Skin of body (tissue), 2 donors: ENCODE results near the gene HPSE2. TPM values are rescaled to one million over a fixed set of nuclear protein-coding genes. Genes with fewer than 3 reads are reported as not detected.
"Not testable (repeated sequence)": the region's sequence is repeated elsewhere in the genome, so short reads cannot be mapped to it uniquely, and the experiment has no call there.

Experiments
- DNase-seq: peaks from one replicate; lab custom pipeline; 2025; lab: John Stamatoyannopoulos, UW
- total RNA-seq: library from RNA; depleted of rRNA; stranded (reverse); fragments of >200 nt; gene quantifications from one replicate; pipeline ENCODE4 v1.2.3, GENCODE V29; 2014

The HPSE2 gene
- total RNA-seq, 1 donor from 2014 or later = 3.1 TPM

DNA sequence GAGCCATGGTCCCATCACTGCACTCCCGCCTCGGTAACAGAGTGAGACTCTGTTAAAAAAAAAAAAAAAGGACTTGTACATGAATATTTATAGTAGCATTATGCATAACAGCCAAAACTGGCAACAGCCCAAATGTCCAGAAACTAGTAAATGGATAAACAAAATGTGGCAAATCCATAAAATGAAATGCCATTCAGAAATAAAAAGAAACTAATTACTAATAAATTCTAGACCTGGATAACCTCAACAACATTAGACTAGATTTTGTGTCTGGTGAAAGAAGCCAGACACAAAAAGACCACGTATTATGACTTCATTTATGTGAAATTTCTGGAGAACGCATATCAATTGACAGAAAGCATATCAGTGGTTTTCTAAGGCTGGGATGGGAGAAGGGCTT is 74.5 kb downstream of the HPSE2 start:
- DNase-seq = no peak

GRCh38 chr10:99143651-99144050 is 92.0 kb downstream of the HPSE2 start:
- no peak for DNase-seq

GRCh38 chr10:99143011-99143410 is 92.6 kb downstream of the HPSE2 start:
- no peak for DNase-seq

DNA sequence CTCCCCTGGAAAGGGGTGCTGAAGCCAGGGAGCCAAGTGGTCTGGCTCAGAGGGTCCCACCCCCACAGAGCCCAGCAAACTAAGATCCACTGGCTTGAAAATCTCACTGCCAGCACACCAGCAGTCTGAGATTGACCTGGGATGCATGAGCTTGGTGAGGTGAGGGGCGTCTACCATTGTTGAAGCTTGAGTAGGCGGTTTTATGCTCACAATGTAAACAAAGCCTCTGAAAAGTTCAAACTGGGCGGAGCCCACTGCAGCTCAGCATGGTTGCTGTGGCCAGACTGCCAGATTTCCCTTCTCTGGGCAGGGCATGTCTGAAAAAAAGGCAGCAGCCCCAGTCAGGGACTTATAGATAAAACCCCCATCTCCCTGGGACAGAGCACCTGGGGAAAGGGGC is 102.8 kb downstream of the HPSE2 start:
- not testable (repeated sequence) for DNase-seq

- DNase-seq = no peak
These were observed 109.8 kb downstream of the HPSE2 start for GRCh38 chr10:99125879-99126278.

- no peak for DNase-seq
These were observed 111.3 kb downstream of the HPSE2 start for GRCh38 chr10:99124376-99124775.

GRCh38 chr10:99123851-99124250 is 111.8 kb downstream of the HPSE2 start:
- no peak for DNase-seq

DNA sequence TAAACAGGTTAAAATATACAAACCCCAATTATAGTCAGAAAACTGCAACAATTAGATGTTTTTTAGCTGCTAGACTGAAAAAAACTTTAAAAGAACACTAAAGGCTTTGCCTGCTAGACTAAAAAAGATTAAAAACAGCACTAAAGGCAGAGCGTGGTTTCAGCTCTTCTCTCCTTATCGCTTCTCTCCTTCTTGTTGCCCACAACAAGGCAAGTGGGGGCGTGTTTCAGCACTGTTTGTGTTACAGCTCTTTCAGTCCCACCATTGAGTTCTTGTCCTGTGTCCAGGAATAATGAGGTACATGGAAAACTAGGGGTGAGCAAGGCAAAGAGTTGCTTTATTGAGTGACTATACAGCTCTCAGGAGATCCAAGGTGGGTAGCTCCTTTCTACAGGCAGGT is 112.3 kb downstream of the HPSE2 start:
- no peak for DNase-seq

DNA sequence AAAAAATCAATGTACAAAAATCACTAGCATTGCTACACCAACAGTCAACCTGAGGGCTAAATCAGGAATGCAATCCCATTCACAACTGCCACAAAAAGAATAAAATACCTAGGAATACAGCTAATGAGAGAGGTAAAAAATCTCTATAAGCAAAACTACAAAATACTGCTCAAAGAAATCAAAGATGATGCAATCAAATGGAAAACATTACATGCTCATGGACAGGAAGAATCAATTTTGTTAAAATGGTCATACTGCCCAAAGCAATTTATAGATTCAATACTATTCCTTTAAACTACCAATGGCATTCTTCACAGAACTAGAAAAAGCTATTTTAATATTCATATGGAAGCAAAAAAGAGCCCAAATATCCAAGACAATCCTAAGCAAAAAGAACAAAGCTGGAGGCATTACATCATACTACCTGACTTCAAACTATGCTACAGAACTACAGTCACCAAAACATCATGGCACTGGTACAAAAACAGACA is 116.3 kb downstream of the HPSE2 start:
- DNase-seq = no peak

DNA sequence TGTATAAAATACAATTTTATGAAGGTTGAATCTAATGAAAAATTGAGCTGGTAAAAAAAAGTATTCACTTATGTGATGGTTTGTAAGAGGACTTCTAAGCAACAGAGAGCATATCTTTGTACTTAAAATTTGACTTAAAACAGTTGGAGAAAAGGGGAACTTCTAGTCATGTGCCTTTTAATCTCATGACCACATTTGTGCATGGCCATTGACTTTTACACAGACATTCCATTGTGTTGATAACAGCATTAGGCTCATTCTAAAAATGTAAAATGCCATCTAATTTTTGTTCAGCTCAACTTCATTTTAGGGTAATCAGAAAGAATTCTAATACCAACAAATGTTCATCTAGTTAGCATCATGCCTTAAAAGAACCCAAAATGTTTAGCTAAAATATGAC is 119.9 kb downstream of the HPSE2 start:
- DNase-seq = no peak

DNA sequence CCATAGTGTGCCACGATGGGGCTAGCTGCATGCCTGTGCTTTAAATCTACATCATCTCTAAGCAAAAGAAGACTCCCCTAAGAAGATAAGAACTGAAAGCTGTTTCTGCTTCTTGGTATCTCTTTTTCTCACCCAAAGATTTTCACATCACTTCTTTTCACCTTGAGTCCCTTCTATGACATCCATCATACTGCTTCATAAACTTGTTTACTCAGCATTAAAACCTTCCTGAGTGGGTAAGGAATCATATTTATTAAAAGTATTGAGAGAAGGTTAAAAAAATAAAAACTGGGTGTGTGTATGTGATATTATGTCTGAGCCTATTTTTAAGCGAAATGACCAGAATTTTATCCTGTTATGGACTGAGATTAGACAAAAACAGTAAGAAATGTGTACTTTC is 150.3 kb downstream of the HPSE2 start:
- DNase-seq = no peak

GRCh38 chr10:99084161-99084560 is 151.5 kb downstream of the HPSE2 start:
- DNase-seq = no peak

- no peak for DNase-seq
These were observed 155.2 kb downstream of the HPSE2 start for GRCh38 chr10:99080275-99080945.

GRCh38 chr10:99062591-99062990 is 173.1 kb downstream of the HPSE2 start:
- DNase-seq = no peak

- no peak for DNase-seq
These were observed 176.9 kb downstream of the HPSE2 start for GRCh38 chr10:99058762-99059161.

DNA sequence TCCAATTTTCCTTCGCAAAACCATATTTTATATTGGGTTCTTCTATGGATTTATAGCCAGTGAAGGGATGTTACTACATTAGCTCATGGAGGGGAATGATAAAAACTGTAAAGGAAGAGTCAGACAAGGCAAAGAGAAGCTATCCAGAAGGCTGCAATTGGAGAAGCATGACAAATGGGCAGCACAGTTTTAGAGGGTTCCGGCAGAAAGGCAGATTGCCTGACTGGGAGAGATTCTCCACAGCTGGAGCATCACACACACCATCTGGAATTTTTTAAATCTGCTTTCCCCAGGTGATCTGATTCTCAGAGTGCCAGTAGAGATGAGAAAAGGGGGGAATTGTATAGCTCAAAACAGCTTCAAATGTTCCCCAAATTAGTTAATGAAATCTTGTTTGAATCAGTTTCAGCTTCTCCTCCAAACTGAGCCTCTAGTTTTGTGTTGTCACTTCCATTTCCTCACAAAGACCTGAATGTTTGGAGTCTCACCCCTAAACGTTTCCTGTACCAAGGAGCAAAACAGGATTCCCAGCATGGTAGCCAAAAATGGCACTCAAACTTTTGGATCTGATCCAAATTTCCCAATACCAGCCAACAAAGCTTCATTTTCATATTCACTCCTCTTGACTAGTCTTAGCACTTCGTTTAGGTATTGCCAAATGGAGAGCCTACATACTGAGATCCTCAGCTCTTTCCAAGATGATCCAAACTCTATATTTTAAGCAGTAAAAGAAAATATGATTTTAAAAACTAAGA is 177.5 kb downstream of the HPSE2 start:
- no peak for DNase-seq

DNA sequence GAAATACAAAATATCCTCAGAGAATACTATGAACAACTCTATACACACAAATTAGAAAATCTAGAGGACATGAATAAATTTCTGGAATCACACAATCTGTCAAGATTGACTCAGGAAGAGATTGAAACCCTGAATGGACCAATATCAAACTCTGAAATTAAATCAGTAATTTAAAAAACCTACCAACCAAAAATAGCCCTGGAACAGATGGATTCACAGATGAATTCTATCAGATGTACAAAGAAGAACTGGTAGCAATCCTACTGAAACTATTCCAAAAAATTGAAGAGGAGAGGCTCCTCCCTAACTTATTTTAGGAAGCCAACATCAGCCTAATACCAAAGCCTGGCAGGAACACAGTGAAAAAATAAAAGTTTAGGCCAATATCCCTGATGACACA is 190.0 kb downstream of the HPSE2 start:
- no peak for DNase-seq

GRCh38 chr10:99042051-99042771 is 193.4 kb downstream of the HPSE2 start:
- no peak for DNase-seq

GRCh38 chr10:99041468-99041867 is 194.2 kb downstream of the HPSE2 start:
- DNase-seq = no peak

GRCh38 chr10:99013885-99014284 is 221.8 kb downstream of the HPSE2 start:
- DNase-seq = no peak

DNA sequence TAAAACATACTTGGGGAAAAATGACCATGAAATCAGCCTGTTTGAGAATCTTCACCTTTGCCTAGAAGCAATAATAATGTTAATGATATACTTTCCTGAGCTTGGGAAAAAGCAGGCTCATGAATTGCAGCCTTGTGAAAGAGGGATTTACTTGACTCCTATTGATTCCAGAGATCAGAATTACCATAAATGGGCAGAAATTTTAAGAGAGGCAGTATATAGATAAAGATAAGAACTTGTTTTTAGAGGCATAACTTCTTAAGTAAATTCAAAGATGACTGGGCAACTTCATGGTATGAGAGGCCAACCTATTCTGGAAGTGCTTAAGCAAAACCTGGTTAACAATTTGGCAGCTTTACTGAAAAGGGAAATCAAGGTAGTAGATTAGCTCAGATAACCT is 225.4 kb downstream of the HPSE2 start:
- no peak for DNase-seq

DNA sequence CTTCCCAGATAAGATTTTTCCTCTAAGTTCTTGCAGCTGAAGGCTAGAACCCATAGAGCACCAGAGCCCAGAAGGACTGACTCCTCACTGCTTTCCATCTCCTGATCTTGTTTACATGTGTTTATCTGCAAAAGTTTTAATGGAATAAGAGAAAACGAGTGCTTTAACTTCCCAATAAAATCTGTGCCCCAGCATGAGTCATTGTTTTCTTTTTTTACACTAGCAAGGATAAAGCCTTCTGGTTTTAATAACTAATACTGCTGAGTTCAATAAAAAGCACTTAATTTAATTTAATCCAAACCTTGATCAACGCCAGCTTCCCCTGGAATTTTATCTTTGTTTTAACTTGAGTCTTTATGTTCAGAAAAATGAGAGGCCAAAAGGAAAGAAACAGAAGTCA is 227.6 kb downstream of the HPSE2 start:
- peak; percentile 3 for DNase-seq
